ENCODE results near the gene GNPAT.

GNPAT gene

DNA sequence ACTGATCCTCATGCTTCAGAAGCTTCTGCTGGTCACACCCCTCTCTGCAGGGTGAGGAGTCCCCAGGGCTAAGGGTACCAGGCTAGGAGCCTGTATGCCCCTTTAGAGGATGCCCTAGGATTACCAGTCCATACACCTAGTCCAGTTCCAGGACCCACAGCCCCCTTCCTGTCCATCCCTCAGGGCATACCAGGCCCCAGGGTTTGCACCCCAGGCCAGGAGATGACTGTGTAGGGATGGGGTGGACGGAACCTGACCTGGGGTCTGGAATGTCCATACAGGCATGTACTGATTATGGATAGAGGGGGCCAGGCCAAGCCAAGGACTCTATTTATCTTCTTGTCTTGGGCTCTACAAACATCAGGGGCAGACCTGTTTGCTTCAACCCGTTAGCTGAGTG is 44.3 kb upstream of the GNPAT start:
- no peak for DNase-seq (ENCODE audit: low read depth)
- in situ Hi-C loops (cut with HindIII; ENCODE audit: low sequenced_read_pairs): loop anchor here (5.0 kb wide), 1 partner anchor 44 kb away; no protein-coding TSS in a partner anchor
- TF ChIP-seq, protein P1, sequence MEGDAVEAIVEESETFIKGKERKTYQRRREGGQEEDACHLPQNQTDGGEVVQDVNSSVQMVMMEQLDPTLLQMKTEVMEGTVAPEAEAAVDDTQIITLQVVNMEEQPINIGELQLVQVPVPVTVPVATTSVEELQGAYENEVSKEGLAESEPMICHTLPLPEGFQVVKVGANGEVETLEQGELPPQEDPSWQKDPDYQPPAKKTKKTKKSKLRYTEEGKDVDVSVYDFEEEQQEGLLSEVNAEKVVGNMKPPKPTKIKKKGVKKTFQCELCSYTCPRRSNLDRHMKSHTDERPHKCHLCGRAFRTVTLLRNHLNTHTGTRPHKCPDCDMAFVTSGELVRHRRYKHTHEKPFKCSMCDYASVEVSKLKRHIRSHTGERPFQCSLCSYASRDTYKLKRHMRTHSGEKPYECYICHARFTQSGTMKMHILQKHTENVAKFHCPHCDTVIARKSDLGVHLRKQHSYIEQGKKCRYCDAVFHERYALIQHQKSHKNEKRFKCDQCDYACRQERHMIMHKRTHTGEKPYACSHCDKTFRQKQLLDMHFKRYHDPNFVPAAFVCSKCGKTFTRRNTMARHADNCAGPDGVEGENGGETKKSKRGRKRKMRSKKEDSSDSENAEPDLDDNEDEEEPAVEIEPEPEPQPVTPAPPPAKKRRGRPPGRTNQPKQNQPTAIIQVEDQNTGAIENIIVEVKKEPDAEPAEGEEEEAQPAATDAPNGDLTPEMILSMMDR (IDR thresholded peaks at IDR 0.05; ENCODE audit: low read depth, low read length, missing control alignments): no peak
- no peak overlapping the region for H3K4me3 ChIP-seq (ENCODE audit: low read depth, low read length)

- no peak overlapping the region for H3K4me3 ChIP-seq (ENCODE audit: low read depth, low read length)
- TF ChIP-seq, protein P1 (IDR thresholded peaks at IDR 0.05; ENCODE audit: low read depth, low read length, missing control alignments): no peak
- in situ Hi-C loops (cut with HindIII; ENCODE audit: low sequenced_read_pairs): loop anchor here (5.0 to 25.0 kb wide), 3 partner anchors 48 to 413 kb away; no protein-coding TSS in a partner anchor
- DNase-seq (ENCODE audit: low read depth): no peak
Observed at GRCh38 chr1:231199868-231200267, 41.1 kb upstream of the GNPAT start.

GRCh38 chr1:231200388-231201031 is 40.5 kb upstream of the GNPAT start:
- in situ Hi-C loops (cut with HindIII; ENCODE audit: low sequenced_read_pairs): loop anchor here (25.0 kb wide), 2 partner anchors 263 to 413 kb away; no protein-coding TSS in a partner anchor
- no peak for DNase-seq (ENCODE audit: low read depth)

GRCh38 chr1:231201375-231201978 is 39.5 kb upstream of the GNPAT start:
- no peak for DNase-seq (ENCODE audit: low read depth)
- in situ Hi-C loops (cut with HindIII; ENCODE audit: low sequenced_read_pairs): loop anchor here (25.0 kb wide), 2 partner anchors 264 to 414 kb away; no protein-coding TSS in a partner anchor
- no peak overlapping the region for H3K4me3 ChIP-seq (ENCODE audit: low read depth, low read length)
- TF ChIP-seq, protein P1 (IDR thresholded peaks at IDR 0.05; ENCODE audit: low read depth, low read length, missing control alignments): no peak

More at GRCh38 chr1:231200388-231201031, 40.5 kb upstream of the GNPAT start:
- H3K4me3 ChIP-seq (ENCODE audit: low read depth, low read length): no peak overlapping the region
- TF ChIP-seq, protein P1 (IDR thresholded peaks at IDR 0.05; ENCODE audit: low read depth, low read length, missing control alignments): no peak

- TF ChIP-seq, protein P1 (IDR thresholded peaks at IDR 0.05; ENCODE audit: low read depth, low read length, missing control alignments): no peak
- no peak for DNase-seq (ENCODE audit: low read depth)
- no peak overlapping the region for H3K4me3 ChIP-seq (ENCODE audit: low read depth, low read length)
- in situ Hi-C loops (cut with HindIII; ENCODE audit: low sequenced_read_pairs): loop anchor here (25.0 kb wide), 2 partner anchors 265 to 415 kb away; no protein-coding TSS in a partner anchor
Observed at GRCh38 chr1:231201979-231202633, 38.9 kb upstream of the GNPAT start.

DNA sequence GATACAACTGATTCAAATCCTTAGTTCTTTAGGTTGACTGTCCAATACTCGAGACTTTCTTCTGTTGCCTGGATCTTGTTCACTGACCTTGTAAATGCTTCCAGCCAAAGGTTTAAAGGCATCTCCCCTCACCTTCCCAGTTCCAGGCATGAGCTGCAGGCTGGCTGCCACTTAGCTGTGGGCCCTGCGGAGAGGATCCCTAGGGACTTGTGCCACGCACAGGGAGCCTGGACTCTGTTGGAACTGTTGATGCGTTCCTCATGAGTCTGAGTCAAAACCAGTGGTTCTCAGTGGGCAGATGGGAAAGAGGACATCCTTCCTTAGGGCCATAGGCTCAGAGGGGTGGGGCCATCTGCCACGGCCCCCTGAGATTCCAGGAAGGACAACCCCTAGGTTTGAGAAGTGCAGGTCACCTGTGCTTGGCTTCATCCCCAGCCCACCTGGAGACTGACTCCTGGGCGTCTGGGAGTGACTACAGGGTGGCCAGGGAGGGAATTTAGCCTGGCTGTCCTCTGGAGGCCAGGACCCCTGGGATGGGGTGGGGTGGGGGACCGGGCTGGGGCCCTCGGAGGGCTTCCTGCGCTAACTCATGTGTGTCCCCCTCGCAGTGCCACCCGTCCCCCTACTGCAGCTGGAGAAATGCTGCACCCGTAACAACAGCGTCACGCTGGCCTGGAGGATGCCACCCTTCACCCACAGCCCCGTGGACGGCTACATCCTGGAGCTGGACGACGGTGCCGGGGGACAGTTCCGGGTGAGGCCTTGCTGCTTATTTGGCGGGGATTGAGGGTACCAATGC is 37.6 kb upstream of the GNPAT start:
- H3K4me3 ChIP-seq (ENCODE audit: low read depth, low read length): no peak overlapping the region
- TF ChIP-seq, protein P1 (IDR thresholded peaks at IDR 0.05; ENCODE audit: low read depth, low read length, missing control alignments): no peak
- in situ Hi-C loops (cut with HindIII; ENCODE audit: low sequenced_read_pairs): loop anchor here (25.0 kb wide), 2 partner anchors 266 to 416 kb away; no protein-coding TSS in a partner anchor
- DNase-seq (ENCODE audit: low read depth): no peak
